Parathyroid adenoma (tissue), 2 donors: Measurements from ENCODE around the gene MRPL14.
"Not testable (repeated sequence)": the region's sequence is repeated elsewhere in the genome, so short reads cannot be mapped to it uniquely, and the experiment has no call there.

Source experiments
- H2AFZ ChIP-seq: fragments of 300-600 bp; sonication (generic); one replicate; pipeline ENCODE4 v1.7.0; 2017; ENCODE audit warnings: antibody characterized with exemption, mild to moderate bottlenecking
- H3K27ac ChIP-seq: fragments of 300-600 bp; sonication (generic); one replicate; pipeline ENCODE4 v1.7.0; 2017
- H3K27me3 ChIP-seq: fragments of 300-600 bp; sonication (generic); one replicate; pipeline ENCODE4 v1.7.0; 2017; ENCODE audit warnings: low read length; ENCODE audit not compliant: control insufficient read depth, insufficient read depth
- H3K36me3 ChIP-seq: fragments of 300-600 bp; sonication (generic); one replicate; pipeline ENCODE4 v1.7.0; 2017; ENCODE audit warnings: low read length; ENCODE audit not compliant: control insufficient read depth, insufficient read depth
- H3K4me1 ChIP-seq: fragments of 300-600 bp; sonication (generic); one replicate; pipeline ENCODE4 v1.7.0; 2017; ENCODE audit warnings: control low read depth
- H3K4me2 ChIP-seq: fragments of 300-600 bp; sonication (generic); one replicate; pipeline ENCODE4 v1.7.0; 2017; ENCODE audit warnings: low read length
- H3K4me3 ChIP-seq: fragments of 300-600 bp; sonication (generic); one replicate; pipeline ENCODE4 v1.7.0; 2017; ENCODE audit warnings: low read depth, low read length
- H3K79me2 ChIP-seq: fragments of 300-600 bp; sonication (generic); one replicate; pipeline ENCODE4 v1.7.0; 2017; ENCODE audit warnings: control low read depth
- H3K9ac ChIP-seq: fragments of 300-600 bp; sonication (generic); one replicate; pipeline ENCODE4 v1.7.0; 2017; ENCODE audit warnings: mild to moderate bottlenecking
- H3K9me3 ChIP-seq: fragments of 300-600 bp; sonication (generic); one replicate; pipeline ENCODE4 v1.7.0; 2017; ENCODE audit warnings: low read length; ENCODE audit not compliant: control insufficient read depth
- TF ChIP-seq, protein P1 (sequence below): fragments of 300-600 bp; sonication (generic); IDR thresholded peaks from one replicate; pipeline ENCODE4 v1.7.0; 2017; ENCODE audit warnings: antibody characterized with exemption, mild to moderate bottlenecking
- donor health status: primary hyperparathyroidism.

The MRPL14 gene

DNA sequence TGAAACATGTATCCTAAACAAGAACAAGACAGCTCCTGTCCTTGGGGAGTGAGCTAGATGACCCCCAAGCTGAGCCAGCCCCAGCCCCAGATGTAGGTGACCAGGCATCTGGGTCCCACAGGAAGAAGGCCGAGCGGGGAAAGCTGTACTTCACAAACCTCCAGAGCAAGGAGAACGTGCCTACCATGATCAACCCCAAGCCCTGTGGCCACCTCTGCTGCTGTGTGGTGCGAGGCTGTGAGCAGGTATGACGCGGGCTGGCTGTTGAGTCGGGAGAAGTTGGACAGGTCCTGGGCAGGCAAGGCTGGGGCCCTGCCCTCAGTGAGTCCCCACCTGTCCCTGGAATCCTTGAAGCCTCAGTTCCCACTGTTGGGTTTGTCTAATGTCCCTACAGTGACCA lies 20.0 kb upstream of the MRPL14 start:
- Histone ChIP-seq H3K4me3 (no peak overlapping the region), H3K9ac (no peak overlapping the region), H3K79me2 (no peaks in the 10 kb centered on the region), H3K36me3 (no peaks in the 10 kb centered on the region), H3K4me1 (no peaks in the 10 kb centered on the region), H3K27me3 (no peaks in the 10 kb centered on the region), H3K4me2 (no peak overlapping the region), H3K27ac (no peak overlapping the region), H2AFZ (no peak overlapping the region), H3K9me3 (no peaks in the 10 kb centered on the region)
- TF ChIP-seq, protein P1, sequence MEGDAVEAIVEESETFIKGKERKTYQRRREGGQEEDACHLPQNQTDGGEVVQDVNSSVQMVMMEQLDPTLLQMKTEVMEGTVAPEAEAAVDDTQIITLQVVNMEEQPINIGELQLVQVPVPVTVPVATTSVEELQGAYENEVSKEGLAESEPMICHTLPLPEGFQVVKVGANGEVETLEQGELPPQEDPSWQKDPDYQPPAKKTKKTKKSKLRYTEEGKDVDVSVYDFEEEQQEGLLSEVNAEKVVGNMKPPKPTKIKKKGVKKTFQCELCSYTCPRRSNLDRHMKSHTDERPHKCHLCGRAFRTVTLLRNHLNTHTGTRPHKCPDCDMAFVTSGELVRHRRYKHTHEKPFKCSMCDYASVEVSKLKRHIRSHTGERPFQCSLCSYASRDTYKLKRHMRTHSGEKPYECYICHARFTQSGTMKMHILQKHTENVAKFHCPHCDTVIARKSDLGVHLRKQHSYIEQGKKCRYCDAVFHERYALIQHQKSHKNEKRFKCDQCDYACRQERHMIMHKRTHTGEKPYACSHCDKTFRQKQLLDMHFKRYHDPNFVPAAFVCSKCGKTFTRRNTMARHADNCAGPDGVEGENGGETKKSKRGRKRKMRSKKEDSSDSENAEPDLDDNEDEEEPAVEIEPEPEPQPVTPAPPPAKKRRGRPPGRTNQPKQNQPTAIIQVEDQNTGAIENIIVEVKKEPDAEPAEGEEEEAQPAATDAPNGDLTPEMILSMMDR = no peak

DNA sequence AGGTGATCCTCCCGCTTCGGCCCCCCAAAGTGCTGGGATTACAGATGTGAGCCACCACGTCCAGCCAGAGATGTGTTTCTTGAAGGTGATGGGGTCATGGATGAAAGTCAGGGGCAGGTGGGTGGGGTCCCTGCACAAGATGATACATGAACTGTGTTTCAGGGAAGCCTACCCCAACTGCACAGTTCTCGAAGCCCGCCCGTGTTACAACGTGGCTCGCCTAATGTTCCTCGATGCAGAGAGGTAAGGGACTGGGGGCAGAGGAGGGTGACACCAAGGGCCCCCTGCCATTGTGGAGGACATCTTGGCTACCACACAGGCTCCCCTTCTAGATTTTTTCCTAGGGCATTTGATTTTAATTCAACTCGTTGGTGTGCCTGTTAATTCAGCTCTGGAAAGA lies 19.4 kb upstream of the MRPL14 start:
- no peak overlapping the region for H3K9ac ChIP-seq
- TF ChIP-seq, protein P1 = no peak
- no peaks in the 10 kb centered on the region for H3K27me3 ChIP-seq
- no peak overlapping the region for H3K4me3 ChIP-seq
- no peaks in the 10 kb centered on the region for H3K36me3 ChIP-seq
- no peaks in the 10 kb centered on the region for H3K79me2 ChIP-seq
- H3K9me3 ChIP-seq = no peaks in the 10 kb centered on the region
- H3K4me2 ChIP-seq = no peak overlapping the region
- no peaks in the 10 kb centered on the region for H3K4me1 ChIP-seq
- H2AFZ ChIP-seq = no peak overlapping the region
- no peak overlapping the region for H3K27ac ChIP-seq

GRCh38 chr6:44145839-44146238 lies 18.6 kb upstream of the MRPL14 start:
- no peaks in the 10 kb centered on the region for H3K4me1 ChIP-seq
- no peak overlapping the region for H3K4me2 ChIP-seq
- H3K4me3 ChIP-seq = no peak overlapping the region
- H3K27me3 ChIP-seq = no peaks in the 10 kb centered on the region
- H3K9me3 ChIP-seq = no peaks in the 10 kb centered on the region
- TF ChIP-seq, protein P1 = no peak
- H3K79me2 ChIP-seq = no peaks in the 10 kb centered on the region
- H3K27ac ChIP-seq = no peak overlapping the region
- H3K36me3 ChIP-seq = no peaks in the 10 kb centered on the region
- no peak overlapping the region for H2AFZ ChIP-seq
- H3K9ac ChIP-seq = no peak overlapping the region

DNA sequence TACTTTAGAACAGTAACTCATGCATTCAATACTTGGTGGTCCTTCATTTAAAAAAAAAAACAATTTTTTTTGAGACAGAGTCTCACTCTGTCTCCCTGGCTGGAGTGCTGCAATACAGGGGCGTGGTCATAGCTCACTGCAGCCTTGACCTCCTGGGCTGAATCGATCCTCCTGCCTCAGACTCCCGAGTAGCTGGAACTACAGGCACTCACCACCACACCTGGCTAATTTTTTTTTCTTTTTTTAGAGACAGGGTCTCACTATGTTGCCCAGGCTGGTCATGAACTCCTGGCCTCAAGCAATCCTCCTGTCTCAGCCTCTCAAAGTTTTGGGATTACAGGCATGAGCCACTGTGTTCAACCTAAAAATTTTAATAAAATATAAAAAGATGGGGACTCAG lies 17.3 kb upstream of the MRPL14 start:
- H3K9ac ChIP-seq, H2AFZ ChIP-seq, H3K4me1 ChIP-seq, H3K4me3 ChIP-seq, H3K9me3 ChIP-seq, H3K27me3 ChIP-seq, H3K79me2 ChIP-seq, H3K36me3 ChIP-seq, H3K4me2 ChIP-seq, H3K27ac ChIP-seq: not testable (repeated sequence)

GRCh38 chr6:44143731-44144130 lies 16.5 kb upstream of the MRPL14 start:
- Histone ChIP-seq H3K4me2 (no peak overlapping the region), H3K27me3 (no peaks in the 10 kb centered on the region), H3K4me1 (no peaks in the 10 kb centered on the region), H3K27ac (no peak overlapping the region), H3K79me2 (no peaks in the 10 kb centered on the region), H3K9me3 (no peaks in the 10 kb centered on the region), H2AFZ (no peak overlapping the region), H3K36me3 (no peaks in the 10 kb centered on the region), H3K4me3 (no peak overlapping the region), H3K9ac (no peak overlapping the region)
- TF ChIP-seq, protein P1 = no peak
